Jurkat, Clone E6-1 (cell line): Measurements from ENCODE around the gene HSDL2. TPM values are rescaled to one million over a fixed set of nuclear protein-coding genes. Genes with fewer than 3 reads are reported as not detected.

Source experiments
- DNase-seq: peaks from one replicate; pipeline ENCODE4 v3.0.0-alpha.2; 2011; ENCODE audit warnings: low read depth, low spot score
- H3K4me3 ChIP-seq: 2 replicates; pipeline ENCODE4 v1.5.1; 2011; ENCODE audit warnings: mild to moderate bottlenecking, low read length, control low read depth, moderate library complexity
- polyA plus RNA-seq: library from polyadenylated mRNA; unstranded; fragments of >200 nt; gene quantifications from one replicate; pipeline ENCODE4 v1.2.1, GENCODE V29; 2012; ENCODE audit warnings: missing spikeins; ENCODE audit not compliant: insufficient read length, insufficient read depth

The HSDL2 gene
- 34.0 TPM for polyA plus RNA-seq

DNA sequence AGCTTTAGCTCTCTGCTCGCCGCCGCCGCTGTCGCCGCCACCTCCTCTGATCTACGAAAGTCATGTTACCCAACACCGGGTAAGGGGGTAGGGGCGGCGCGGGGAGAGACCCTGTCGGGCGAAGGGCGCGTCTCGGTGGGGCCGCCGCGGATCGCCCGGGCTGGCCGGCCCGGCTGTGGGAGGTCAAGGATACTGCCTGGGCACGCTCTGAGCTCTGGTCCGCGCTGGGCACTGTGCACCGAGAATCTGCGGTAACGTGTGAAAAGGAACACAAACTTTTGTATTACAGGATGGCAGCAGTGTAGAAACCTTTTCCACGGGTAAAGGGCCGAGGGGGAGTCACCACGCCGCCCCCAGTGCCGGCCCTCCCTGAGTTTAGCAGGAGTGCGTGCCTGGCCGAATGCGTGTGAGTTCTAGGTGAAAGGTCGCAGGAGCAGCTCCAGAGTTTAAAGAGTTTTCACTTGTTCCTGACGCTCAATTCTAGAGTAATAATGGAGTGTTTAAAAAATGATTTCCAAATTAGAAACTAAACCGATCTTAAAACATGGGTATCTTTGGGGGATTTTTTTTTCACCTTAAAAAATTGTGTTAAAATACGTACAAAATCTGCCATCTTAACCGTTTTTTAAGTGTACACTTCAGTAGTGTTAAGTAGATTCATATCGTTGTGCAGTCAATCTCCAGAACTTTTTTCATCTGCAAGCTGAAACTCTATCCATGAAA lies at the start of gene HSDL2:
TSS of gene HSDL2 (plus strand) at position 7 of the 723 bp plus-strand sequence. CDS start at position 63, 56 bp downstream.
- no peak for DNase-seq
- peak within 1 kb of the TSS; percentile 89 for H3K4me3 ChIP-seq

DNA sequence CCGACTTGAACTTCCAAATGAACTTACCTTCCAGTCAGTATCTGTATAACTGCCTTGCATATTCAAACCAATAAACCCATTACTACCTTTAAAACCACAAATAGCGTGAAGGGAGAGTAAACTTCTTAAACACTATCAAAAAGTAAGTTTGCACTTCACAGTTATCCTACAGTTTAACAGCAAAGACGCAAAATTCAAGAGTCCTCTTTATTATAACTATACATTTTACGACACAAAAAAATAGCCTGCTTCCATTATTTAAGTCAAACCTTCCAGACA lies 48.3 kb upstream of the HSDL2 start:
- no peak overlapping the region for H3K4me3 ChIP-seq
- no peak for DNase-seq

DNA sequence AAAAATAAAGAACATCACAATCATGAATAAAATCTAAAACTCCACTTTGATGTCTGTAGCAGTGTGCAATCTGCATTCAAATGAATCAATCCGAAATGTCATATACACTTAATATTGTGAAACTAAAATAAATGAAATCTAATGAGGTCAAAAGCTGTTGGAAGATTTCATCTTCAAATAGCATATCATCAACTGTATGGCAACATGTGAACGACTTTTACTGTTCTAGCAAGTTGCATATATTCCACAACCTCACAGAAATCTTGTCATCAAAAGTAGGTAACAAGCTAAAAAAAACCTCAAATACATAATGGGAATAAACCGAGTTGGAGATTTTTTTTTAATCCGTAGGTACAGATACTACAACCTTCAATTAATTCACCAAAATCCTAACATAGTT lies 47.7 kb upstream of the HSDL2 start:
- H3K4me3 ChIP-seq, result peak overlapping the region; percentile 75
- DNase-seq, result no peak

DNA sequence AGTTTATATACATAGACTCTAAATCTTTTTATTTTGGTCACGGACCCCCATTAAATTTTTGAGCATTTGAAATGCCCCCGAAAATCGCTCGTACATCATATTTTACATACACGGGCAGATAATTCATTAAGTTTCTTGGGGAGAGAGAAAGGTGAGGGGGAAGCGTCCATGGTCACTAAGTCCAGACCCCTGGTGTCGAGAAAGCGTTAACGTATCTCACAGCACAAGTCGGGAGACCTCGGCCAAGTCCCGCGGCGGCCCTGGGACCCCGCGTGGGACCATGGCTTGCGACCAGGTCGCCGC lies 47.3 kb upstream of the HSDL2 start:
- DNase-seq, result no peak
- peak overlapping the region; percentile 75 for H3K4me3 ChIP-seq

DNA sequence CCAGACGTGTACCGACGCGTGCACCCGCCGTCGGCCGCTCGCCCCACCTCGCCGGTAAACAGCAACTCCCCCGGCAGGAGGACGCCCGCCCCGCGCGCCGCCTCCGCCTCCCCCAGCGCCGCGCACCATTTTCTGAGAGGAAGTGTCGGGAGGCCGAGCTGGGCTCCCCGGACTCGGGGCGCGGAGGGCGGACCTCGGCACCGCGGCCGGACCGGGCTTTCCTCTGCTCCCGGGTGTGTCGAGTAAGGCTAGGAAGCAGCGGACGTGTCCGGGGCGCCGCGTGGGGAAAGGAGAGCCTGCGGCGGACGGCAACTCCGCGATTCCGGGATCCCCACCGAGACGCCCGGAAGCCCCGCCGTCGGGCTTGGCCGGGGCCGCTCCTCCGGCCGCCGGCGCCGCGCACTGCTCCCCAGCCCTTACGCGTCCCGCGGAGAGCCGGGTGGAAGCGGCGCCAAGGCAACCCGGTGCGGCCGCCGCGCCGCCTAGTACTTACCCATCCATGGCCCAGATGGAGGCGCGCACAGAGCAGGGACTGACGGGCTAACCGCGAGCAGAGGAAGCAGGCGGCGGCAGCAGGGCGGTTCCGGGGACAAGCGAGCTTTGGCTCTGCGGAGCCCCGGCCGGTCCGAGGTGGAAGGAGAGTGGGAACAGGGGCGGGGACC lies 46.8 kb upstream of the HSDL2 start, which contains the start of gene PTBP3:
TSS of gene PTBP3 (minus strand) at position 643 of the 662 bp plus-strand sequence. CDS start 35,754 bp downstream, outside the sequence.
- H3K4me3 ChIP-seq, result peak within 1 kb of the TSS; percentile 75
- peak; percentile 47 for DNase-seq

DNA sequence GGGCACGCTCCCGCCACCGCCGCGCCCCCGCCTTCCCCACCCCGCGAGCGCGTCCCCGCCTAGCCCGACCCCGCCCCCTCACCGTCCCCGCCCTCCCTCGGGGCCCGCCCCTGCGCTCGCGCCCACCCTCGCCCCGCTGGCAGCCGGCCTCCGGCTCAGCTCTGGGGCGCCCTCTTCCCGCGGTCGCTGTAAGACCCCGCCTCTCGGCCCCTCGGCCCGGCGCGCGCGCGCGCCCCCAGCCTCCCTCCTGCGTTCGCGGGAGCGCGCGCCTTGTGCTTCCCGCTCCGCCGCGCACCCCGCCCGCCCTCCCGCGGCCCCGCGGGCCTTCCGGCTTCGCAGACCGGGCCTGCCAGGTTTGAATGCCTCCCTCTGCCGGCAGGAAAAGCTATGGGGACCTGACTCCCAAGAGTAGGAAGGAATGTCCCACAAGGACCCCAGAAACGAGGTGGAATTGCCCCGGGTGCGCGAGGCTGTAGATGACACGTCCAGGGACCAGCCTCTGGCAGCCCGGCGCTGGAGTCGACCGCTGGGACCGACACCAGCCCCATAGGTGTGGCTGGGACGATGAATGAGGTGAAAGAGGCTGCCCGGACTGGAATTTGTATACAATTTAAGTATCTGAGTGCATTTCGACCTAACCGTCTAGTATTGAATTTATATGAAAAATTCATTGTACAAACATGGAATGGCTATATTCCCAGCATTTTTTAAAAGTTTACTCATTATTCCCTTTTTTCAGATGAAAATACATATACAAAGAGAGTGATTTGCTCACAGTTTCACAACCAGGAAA lies 46.1 kb upstream of the HSDL2 start:
- H3K4me3 ChIP-seq, result peak overlapping the region; percentile 75
- DNase-seq, result peak; percentile 91

DNA sequence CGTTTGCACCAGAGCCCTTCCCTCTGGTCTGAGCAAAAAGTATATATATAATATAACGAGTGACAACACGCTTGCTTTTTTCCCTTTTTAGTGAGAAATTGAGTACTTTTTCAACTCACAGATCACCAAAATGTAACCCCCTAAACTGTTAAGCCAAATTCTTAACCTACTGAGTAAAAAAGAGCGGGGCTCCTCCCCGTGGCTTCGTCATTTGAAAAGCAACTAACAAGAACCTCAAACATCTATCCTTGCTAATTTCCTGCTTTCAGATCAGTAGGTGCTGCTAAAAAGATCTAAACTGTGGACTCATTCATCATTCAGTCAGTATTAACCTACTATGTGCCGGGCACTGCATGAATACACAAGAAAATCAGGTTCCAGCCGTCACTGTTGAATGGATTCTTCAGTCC lies 45.5 kb upstream of the HSDL2 start:
- peak; percentile 49 for DNase-seq

DNA sequence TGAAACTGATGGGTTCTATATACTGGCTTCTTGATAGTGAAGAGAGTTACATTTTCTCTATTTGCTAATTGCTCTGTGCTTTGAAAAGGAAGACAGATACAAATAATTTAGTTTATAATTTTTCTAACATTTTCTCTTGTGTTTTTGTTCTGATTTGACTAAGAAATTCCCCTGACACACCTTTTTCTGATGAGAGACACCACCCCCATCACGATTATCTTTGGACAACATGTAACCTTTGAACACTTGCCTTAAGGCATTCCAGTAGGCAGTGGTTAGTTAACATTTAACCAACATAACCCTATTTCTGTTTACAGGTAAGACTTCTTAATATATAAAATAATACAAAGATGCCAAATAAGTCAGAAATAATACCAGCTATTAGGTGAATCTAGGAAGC lies 42.4 kb upstream of the HSDL2 start:
- no peak for DNase-seq
- H3K4me3 ChIP-seq, result no peak overlapping the region

More for the DNA sequence above, 45.5 kb upstream of the HSDL2 start:
- H3K4me3 ChIP-seq, result peak overlapping the region; percentile 69

DNA sequence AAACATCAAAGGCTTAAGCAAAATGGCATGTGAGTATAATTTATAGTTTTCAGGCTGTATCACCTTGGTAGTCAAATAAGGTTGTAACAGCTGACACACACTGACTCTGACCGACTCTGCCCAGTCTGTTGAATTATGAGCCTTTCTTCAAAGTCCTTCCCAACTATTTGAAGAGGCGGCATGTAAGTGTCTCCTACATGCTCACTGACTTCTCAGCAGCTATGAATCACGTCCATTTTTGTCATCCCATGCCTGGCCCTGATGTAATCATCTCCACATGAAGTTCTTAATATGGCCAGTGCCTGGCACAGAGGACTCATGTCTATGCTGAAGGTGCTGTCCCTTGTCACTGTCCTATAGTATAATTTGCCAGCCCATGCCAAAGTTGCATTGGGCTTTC lies 41.3 kb upstream of the HSDL2 start:
- no peak for DNase-seq
- H3K4me3 ChIP-seq, result no peak overlapping the region

DNA sequence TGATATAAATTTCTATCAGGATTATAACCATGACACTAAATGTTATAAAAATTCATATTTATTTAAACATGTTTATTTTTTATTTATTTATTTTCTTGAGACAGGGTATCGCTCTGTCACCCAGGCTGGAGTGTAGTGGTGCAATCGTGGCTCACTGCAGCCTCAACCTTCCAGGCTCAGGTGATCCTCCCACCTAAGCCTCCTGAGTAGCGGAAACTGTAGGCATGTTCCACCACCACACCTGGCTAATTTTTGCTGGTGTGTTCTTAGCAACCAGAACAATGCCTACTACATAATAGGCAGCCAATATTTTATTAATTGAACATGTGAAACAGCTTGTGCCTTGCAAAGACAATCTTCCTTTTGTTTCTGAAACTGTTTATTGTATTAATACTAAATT lies 40.0 kb upstream of the HSDL2 start:
- no peak for DNase-seq
- no peak overlapping the region for H3K4me3 ChIP-seq

DNA sequence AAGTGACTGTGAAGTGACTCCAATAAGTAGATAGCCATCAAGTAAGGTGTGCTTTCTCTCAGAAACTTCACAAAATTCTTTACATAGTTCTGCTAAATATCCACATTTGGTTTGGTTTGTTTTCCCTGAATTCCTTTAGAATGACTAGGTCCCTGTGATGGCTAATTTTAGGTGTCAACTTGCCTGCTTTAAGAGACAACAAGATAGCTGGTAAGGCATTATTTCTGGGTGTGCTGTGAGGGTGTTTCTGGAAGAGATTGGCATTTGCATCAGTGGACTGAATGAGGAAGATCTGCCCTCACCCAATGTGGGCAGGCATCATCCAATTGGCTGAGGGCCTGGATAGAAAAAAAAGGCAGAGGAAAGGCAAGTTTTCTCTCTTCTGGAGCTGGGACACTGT lies 38.2 kb upstream of the HSDL2 start:
- H3K4me3 ChIP-seq, result no peak overlapping the region
- no peak for DNase-seq

DNA sequence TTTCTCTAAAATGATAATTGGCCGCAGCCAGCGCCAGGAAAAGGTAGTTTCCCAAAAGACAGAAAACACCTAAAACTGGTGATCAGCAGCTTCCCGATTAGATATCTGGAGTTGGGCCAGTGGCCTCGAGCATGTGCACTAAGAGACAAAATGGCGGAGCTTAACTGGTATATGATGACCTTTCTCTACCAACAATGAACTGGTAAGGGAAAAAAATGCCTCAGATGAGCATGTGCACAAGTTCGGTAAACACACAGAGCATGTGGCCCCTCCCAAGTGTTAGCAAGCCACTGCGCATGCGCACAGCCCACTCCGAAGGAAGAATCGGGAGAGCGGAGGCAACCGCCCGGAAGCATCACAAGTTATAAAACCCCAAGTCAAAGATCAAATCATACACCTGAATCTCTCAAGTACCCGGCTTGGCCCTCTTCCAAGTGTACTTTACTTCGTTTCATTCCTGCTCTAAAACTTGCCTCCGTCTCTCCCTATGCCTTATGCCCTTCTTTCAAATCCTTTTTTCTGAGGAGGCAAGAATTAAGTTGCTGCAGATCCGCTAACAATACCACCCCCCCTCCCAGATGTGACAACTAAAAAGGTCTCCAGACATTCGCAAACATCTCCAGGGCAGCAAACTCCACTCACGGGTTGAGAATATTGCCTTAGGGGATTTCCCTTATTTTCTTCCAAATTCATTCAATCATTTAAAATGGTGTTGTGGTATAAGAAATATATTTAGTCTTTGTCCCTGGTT lies 31.5 kb upstream of the HSDL2 start:
- H3K4me3 ChIP-seq, result no peak overlapping the region
- DNase-seq, result no peak

DNA sequence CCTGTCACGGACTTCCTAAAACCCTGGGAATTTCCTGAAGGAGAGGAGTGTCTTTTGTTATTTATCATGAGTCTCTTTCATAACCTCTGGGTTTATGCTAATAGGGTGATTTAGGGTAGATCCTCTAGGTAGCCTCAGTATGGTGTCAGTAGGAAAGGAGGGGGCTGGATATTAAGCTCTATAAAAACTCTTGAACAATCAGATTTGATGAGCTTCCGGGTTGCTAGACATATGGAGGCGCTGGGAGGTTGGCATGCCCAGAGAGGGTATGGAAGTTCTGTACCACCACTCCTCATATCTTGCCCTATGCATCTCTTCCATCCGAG lies 30.9 kb upstream of the HSDL2 start:
- no peak overlapping the region for H3K4me3 ChIP-seq
- no peak for DNase-seq

DNA sequence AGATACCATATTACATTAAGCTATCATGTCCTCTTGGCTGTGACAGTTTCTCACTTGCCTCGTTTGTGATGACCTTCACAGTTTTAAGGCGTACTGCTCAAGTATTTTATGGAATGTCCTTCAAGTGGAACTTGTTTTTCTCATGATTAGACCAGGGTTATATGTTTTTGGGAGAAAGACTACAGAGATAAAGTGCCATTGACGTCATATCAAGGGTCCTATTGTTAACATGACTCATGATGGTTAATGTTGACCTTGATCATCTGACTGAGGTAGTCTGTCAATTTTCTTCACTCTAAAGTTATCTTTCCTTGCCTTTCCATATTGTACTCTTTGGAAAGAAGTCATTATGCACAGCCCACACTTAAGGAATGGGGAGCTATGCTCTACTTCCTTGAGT lies 28.7 kb upstream of the HSDL2 start:
- H3K4me3 ChIP-seq, result no peak overlapping the region
- no peak for DNase-seq

DNA sequence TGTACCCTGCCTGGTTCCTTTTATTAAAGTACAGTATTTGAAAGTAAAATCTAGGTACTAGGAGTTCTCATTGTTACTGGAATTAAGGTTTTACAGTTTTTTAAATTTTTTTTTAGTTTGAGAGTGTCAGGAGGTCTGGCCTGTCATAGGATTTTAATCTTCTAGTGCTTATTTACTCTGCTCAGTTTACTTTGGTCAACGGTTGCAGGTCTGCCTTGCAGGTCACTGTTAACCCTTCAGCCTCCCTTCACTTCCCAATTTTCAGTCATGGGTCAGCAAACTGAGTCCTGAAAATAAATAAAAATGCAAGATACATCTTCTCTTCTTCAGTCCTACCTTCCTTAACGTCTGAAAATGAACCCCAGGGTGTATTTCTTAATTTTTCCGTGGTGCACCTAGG lies 27.7 kb upstream of the HSDL2 start:
- H3K4me3 ChIP-seq, result no peak overlapping the region
- DNase-seq, result no peak

DNA sequence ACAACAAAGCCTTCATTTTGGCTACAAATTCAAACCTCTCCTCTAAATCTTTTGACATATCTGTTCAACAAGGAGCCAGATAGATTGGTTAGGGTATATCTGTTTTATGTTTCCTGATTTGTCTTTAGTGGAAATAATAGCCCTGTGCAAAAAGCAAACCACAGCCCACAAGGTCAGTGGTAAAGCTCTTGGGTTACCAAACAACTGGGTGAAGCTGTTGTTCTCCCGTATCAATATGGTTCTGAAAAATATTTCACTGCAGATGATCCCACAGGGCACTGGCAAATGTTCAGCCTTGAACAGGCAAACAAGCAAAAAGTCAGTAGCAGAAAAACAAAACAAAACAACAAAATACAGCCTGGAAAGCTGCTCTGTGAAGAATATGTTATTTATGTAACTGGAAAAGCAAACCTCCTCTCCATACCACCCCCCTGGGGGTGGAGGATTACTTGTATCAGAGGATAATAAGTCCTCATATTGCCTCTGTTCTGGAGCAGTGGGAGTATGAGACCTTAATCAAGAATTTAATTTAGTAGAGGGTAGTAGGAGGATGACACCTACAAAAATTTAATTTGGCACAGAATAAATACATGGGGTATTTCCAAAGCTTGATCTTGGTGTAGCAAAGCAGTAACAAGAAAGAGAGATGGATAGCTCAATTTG lies 25.7 kb upstream of the HSDL2 start:
- no peak overlapping the region for H3K4me3 ChIP-seq
- no peak for DNase-seq

DNA sequence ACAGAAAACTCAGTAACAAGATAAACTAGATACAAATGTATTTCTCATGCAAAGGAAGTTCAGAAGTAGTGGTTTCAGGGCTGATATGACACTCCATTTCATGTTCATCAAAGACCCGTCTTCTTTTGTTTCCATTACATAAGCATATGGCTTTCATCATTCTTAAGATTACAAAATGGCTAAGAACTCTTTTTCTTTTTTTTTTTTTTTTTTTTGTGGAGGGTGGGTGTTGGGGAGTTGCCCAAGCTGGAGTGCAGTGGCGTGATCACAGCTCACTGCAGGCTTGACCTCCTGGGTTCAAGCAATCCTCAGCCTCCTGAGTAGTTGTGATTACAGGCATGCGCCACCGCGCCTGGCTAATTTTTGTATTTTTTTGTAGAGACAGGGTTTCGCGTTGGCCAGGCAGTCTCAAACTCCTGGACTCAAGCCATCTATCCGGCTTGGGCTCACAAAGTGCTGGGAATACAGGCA lies 24.4 kb upstream of the HSDL2 start:
- H3K4me3 ChIP-seq, result no peak overlapping the region
- DNase-seq, result peak; percentile 32

DNA sequence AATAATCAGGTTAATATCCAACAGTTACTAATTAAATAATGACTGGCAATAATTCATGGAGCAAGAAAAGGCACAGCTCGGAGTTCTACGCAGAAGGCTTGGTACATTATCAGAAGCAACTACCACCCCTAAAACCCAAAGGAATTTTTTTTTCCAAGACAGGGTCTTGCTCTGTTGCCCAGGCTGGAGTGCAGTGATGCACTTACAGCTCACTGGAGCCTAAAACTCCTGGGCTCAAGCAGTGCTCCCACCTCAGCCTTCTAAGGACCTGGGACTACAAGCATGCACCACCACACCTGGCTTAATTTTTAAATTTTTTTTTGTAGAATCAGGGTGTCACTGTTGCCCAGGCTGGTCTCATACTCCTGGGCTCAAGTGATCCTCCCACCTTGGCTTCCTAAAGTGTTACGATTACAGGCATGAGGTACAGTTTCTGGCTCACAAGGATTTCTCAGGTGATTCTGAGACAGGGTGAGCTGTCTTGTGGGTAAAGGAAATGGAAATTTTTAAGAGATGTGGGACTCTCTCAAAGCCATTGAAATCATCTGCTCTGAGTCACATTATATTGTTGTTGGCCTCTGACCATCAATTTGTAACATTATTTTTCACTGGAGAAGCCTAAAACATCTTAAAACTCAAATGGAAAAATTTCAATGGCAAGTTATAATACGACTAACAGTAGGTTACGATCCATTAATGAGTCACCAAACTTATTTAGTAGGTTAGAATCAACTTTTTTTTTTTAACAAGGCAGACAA lies 19.7 kb upstream of the HSDL2 start:
- DNase-seq, result no peak

More for the DNA sequence above, 19.7 kb upstream of the HSDL2 start:
- H3K4me3 ChIP-seq, result no peak overlapping the region
